NCI-H2081 treated with DMSO at 0.1 percent for 48 hours (cell line): Measurements from ENCODE around the gene PSMC2.
"Not testable (repeated sequence)": the region's sequence is repeated elsewhere in the genome, so short reads cannot be mapped to it uniquely, and the experiment has no call there.

ENCODE experiments used
- DNase-seq: peaks from one replicate; lab custom pipeline; 2025; lab: John Stamatoyannopoulos, UW

PSMC2 gene

DNA sequence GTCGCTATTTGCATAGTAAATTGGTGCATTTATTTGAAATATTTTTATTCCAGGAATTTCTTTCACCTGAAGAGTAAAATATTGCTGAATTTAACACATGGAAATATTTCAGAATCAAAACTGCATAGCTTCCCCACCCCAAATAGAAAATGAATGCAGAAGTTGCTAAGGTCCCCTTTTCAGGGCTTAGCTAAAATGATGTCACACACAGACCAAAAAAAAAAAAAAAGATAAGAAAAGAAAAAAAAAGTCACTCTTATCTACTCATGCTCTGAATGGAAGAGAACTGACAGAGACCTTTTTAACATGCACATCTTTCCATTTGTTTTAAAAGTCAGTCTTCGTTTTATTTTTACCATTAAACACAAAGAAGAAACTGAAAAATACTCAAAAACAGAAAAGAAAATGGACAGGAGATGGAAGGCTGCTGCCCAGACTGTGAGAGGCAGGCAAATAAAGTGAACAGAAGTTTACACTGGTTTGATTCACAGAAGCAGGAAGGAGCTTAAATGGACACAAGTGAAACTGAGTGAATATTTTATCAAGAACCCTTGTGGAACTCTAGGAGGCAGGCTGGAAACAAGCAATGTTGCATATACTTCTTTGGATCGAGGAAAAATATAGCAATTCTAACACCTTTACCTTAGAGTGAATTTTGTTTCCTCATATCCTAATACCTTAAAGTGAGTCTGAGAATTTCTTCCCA, 32.0 kb downstream of the PSMC2 start:
- no peak for DNase-seq

DNA sequence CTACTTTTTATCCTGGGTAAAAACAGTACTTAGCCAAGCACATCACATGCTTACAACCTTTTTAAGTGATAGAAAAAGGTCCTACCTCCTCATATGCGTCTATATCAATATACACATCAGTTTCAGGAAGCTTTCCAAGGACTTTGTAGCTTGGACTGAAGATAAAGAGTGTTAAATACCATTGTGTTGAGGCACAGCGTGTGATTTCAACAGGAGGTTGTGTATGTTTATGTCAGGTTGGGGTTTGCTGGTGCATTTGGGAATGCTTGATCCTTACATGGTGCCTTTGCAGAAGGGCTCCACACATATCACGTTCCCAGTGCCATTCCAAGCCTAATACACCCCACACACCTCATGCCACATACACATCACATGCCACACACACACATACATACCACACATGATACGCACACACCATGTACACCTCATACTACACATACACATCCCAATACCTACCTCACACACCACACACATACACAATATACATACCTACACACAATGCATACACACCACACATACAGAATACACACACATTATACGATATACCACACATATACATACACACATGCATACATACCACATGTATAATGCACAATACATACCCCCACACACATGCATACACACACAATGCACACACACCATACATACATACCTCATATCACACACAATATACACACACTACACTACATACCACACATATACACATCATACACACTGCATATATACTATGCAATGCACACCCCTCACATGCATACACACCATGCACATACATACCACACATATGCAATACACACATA, 33.1 kb downstream of the PSMC2 start:
- no peak for DNase-seq

DNA sequence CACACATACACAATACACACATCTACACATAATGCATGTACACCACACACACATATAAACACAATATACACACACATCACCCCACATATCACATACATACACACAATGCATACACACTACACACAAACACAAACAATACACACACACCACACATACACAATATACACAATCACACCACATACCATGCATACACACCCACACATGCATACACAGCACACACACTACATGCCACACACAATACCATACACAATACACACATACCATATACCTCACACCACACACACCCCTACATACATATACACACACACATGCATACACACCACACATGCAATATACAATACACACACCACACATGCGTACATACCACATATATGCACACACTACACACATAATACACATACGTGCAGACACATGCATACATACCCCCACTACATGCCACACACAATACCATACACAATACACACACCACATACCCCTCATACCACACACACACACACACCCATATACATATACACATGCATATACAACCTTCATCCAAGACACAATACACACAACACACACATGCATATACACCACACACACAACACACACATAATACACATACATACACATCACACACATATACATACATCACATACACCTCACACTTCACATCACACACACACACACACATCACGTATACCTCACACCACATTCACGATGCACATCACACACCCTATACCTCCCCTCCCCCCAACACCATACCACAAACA, 34.0 kb downstream of the PSMC2 start:
- no peak for DNase-seq

DNA sequence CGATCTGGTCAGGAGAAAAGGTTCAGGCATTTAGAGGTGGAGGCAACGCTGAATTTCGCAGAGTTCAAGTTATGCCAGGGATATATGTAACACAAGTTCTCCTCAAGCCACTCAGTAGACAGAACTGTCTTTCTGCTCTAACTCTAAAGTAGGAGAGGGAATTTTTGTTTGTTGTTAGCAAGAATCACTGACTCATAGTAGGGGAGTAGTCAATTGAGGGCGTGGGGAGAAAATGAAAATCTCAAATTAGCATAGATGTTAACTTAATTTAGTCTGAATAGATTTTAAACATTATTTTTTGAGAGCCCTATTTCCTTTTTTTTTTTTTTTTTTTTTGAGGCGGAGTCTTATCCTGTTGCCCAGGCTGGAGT, 34.6 kb downstream of the PSMC2 start:
- DNase-seq, result no peak

DNA sequence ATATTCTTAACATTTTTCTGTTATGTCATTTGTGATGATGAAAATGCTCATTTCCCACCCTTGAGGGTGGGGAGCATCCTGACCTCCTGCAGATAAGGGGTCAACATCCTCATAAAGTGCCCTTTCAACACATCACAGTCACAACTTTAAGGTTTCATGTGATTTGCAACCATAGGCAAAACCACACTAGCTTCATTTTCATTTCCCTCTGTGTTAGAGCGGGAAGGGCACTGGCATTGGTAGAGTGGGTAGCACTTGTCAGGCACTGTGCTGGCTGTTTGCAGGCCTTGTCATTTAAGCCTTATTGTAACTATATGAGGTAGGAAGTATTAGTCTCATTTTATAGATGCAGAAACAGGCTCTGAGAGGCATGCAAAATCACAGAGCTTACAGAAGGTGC, 39.8 kb downstream of the PSMC2 start:
- DNase-seq, result no peak

DNA sequence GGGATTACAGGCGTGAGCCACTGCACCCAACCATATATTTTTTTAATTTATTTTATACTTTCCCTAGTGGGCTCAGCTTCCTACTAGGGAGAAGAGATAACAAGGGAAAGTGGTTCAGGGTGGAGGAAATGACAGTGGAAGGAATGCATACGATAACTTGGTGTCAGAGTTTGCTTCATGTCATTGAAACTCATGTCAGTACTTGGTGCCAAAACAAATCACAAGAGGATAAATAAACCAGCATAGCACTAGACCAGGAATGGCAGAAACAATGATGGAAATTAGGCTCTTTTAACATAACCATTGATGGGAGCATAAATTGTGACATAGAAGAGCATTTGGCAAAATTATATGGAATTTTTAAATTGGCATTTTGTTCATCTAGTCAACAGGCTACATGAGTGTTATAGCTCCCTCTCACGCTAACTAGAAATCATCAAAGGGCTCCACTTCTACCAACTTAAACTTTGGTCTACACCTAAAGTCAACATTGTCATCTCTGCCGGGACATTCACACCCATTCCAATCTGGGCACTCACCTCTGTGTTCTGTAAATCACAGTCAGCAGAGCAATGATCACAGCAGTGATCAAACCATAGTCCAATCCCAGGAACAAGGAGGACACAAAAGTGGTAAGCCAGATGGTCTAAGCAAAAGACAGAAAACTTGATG, 41.2 kb downstream of the PSMC2 start:
- no peak for DNase-seq

DNA sequence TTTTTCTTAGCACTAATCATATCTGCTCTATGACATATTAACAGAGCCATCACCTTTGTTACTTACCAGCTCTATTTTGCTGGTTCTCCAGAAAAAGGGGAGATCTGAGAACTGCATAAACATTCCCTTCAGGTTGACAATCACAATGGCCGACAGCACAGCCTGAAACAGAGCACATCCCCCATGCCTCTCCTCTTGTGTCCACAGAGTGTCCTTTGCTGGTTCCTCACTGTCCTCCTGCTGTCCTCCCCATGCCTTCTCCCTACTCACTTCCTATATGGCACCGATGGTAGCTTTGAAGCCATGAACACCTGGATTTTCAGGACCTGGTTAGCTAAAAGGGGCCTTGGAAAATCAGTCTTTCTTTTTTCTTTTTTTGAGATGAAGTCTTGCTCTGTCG, 41.8 kb downstream of the PSMC2 start:
- no peak for DNase-seq

DNA sequence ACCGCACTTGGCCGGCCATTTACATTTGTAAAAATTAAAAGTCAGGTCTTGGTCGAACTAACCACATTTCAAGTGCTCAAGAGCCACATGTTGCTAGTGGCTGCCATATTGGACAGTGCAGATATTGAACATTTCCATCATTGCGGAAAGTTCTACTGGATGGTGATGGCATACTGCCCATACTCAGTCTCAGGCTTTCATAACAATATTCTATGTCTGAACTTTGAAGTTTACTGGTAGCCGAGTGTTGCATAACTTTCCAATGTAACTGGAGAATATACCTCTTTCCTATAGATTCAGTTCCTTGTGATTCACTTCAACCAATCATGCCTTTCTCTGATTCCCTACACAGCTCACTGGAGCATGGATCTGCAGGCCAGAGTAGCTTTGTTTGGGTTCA, 43.7 kb downstream of the PSMC2 start:
- DNase-seq, result no peak

DNA sequence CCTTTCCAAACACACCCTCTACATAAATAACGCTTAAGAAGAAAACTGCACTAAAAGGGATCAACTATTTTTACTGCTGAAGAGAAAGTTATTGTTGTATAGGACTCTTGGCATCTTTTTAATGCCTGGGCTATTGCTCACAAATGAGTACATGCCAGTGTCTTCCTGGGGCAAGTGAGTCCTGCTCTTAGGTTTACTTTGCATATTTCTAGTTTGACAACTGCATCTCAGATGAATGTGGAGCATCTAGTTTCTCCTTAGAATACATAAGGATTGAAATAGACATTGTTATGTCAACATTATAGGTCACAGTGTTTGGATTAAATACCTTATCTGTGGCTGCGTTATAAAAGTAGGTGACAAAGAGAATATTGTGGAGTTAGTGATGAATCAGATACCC, 44.5 kb downstream of the PSMC2 start:
- no peak for DNase-seq

DNA sequence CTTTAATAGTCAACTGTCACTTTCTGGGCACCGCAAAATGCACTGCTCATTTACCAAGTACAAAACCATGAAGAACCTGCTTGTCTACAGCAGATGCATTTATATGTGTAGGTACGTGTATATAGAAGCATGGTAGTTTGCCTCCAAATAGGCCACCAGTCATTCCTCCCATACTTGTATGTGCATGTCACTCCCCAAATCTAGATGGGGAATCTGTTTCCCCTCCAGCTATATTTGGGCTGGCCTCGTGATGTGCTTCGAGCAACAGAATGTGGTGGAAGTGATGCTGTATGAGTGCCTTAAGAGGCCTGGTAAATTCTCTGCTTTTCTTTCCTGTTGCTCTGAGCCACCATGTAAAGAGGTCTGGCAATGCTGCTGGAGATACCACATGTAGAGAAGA, 47.1 kb downstream of the PSMC2 start:
- no peak for DNase-seq

DNA sequence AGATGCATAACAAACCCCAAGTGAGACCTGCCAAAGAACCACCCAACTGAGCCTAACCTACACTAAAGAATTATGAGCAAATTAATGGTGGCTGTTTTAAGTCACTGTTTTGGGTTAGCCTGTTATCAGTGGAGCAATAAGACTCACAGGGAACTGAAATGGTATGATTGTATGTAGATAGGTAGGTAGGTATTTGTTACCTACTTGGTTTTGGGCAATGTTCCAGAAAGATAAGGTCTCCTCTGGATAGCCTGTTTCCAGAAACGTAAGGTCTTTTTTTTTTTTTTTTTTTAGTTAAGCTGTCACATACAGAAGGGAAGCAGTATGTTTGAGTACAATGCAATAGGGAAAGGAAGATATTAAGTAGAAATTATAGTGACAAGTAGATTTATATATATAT, 47.6 kb downstream of the PSMC2 start:
- no peak for DNase-seq

DNA sequence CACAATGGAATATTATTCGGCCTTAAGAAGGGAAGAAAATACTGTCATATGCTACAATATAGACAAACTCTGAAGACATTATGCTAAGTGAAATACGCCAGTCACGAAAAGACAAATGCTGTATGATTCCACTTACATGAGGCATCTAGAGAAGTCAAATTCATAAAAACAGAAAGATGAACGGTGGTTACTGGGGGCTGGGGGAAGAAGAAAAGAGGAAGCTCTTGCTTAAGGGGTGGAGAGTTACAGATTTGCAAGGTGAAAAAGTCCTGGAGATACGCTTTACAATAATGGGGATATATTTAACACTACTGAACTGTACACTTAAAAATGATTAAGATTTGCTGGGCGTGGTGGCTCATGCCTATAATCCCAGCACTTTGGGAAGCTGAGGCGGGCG, 49.0 kb downstream of the PSMC2 start:
- no peak for DNase-seq

DNA sequence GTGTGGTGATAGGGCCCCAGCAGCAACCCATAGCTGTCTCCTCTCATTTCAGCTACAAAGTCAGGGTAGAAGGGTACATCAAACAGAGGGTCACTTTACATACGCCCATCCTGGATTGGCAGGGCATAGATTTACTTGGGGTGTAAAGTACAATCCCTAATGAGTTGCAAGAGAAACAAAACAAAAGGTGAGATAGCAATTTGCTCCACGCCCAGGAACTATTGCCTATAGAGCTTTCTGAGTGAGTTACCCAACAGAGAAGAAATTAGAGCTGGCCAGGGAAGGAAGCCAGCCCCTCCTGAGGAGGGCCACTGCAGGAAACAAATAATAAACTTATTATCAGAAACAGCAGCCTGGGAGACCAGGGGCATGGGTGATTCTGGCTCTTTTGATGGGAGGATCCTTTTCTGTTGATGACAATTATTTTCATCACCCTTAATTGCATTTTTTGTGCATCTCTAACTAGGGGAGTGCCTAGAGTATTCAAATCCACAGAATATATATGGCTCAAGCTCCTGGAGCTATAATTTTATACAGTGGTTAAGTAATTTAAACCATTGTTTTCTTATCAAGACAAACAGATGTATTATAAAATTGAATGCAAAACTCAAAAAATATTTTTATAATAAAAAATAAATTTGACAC, 51.2 kb downstream of the PSMC2 start:
- DNase-seq, result no peak

DNA sequence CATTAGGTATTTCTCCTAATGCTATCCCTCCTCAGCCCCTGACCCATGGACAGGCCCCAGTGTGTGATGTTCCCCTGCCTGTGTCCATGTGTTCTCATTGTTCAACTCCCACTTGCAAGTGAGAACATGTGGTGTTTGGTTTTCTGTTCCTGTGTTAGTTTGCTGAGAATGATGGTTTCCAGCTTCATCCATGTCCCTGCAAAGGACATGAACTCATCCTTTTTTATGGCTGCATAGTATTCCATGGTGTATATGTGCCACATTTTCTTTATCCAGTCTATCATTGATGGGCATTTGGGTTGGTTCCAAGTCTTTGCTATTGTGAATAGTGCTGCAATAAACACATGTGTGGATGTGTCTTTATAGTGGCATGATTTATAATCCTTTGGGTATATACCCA, 52.2 kb downstream of the PSMC2 start:
- DNase-seq, result not testable (repeated sequence)

DNA sequence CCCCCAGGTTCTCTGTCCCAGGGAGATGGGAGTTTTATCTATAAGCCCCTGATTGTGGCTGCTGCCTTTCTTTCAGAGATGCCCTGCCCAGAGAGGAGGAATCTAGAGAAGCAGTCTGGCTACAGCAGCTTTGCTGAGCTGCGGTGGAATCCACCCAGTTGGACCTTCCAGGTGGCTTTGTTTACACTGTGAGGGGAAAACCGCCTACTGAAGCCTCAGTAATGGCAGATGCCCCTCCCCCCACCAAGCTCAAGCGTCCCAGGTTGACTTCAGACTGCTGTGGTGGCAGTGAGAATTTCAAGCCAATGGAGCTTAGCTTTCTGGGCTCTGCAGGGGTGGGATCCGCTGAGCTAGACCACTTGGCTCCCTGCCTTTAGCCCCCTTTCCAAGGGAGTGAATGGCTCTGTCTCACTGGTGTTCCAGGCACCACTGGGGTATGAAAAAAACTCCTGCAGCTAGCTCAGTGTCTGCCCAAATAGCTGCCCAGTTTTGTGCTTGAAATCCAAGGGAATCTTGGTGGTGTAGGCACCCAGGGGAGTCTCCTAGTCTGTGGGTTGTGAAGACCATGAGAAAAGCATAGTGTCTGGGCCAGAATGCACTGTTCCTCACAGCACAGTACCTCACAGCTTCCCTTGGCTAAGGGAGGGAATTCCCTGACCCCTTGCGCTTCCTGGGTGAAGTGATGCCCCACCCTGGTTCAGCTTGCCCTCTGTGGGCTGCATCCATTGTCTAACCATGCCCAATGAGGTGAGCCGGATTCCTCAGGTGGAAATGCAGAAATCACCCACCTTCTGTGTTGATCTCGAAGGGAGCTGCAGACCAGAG, 58.6 kb downstream of the PSMC2 start:
- DNase-seq, result not testable (repeated sequence)

DNA sequence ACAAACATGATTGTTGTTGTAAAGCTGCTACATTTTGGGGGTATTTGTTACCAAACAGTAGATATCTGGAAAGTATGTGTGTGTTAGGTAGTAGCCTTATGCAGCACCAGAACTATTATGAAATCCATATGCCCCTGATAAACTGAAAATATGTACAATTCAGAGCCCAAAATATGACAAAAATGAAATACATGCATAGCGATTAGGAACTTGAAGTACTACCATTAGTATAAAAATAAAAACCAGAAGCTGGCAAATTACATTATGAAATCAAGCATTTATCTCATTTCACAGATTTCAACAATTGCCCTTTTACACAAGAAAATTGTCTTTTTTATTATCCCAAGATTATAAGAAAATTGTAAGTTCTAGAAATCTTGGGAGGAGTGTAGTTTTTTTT, 64.7 kb downstream of the PSMC2 start:
- DNase-seq, result no peak

DNA sequence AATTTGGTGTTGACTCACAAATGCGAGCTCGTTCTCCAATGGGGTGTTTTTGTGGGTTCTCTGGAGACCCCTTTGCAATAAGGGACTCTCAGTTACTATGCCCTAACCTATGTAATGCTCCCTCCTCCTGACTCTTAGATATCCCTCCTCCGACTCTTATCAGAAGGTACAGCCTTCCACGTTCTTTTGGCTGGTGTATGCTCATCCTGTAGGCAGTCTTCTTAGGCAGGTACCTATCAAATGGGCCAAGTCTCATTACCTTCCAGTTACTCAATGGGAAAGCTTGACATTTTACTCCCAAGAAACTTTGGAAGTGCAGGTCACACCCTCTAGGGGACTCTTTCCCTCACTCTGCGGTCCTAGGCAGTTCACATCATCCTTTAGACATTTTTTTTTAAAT, 66.0 kb downstream of the PSMC2 start:
- no peak for DNase-seq

DNA sequence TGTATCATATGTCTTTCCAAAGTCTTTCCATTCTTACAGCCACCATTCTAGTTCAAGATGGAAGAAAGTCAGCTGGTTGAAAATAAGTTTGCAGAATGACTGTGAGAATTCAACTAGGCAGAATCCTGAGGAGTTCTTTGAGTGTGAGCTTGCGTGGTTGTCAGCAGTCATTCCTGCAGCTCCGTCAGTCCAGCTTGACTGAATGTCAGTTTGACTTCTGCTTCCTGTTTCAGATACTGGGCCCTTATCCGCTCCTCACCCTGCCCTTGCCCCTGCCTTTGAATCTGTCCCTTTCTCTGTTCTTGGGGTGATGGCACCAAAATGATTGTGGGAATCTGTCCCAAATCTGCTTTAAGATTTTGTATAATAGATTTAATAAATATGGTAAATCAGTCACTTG, 70.8 kb downstream of the PSMC2 start:
- DNase-seq, result no peak
